Upper lobe of left lung (tissue), 4 donors: ENCODE measurements around the gene LDAF1.

ENCODE experiments used
- POLR2A ChIP-seq, 4 donors: fragments of 450-650 bp; IDR thresholded peaks; one replicate each; pipeline ENCODE4 v1.5.1; 2016 to 2017; ENCODE audit warnings: antibody characterized with exemption in 4 of 4, mild to moderate bottlenecking in 2 of 4
- POLR2AphosphoS5 ChIP-seq, 2 donors: sonication (generic); formaldehyde crosslinking; IDR thresholded peaks; one replicate each; pipeline ENCODE4 v1.5.1; 2017; ENCODE audit warnings: antibody characterized with exemption in 2 of 2
- TF ChIP-seq, protein P1 (sequence below), 6 experiments: fragments of 450-650 bp in 4 of 6; fragments of 200-600 bp in 2 of 6; sonication (generic) in 2 of 6; IDR thresholded peaks; one replicate each; pipeline ENCODE4 v1.5.1; 2016 to 2019; ENCODE audit warnings: antibody characterized with exemption in 6 of 6

DNA sequence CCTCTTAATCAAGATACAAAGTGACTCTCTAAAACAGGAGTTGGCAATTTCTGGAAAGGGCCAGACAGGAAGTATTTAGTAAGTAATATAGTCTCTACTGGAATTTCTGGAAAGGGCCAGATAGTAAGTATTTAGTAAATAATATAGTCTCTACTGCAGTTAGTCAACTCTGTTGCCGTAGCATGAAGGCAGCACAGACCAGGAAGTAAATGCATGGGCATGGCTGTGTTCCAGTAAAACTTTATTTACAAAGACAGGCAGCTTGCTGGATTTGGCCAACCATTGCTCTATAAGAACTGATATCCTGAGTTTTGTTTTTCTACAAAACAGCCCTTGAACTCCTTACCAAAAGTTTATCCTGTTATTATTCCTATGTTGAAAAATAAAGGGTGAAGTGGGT, 16.9 kb downstream of the LDAF1 start:
- TF ChIP-seq POLR2A (IDR thresholded peaks at IDR 0.05) (no peak), POLR2AphosphoS5 (IDR thresholded peaks at IDR 0.05) (no peak)
- TF ChIP-seq, protein P1, sequence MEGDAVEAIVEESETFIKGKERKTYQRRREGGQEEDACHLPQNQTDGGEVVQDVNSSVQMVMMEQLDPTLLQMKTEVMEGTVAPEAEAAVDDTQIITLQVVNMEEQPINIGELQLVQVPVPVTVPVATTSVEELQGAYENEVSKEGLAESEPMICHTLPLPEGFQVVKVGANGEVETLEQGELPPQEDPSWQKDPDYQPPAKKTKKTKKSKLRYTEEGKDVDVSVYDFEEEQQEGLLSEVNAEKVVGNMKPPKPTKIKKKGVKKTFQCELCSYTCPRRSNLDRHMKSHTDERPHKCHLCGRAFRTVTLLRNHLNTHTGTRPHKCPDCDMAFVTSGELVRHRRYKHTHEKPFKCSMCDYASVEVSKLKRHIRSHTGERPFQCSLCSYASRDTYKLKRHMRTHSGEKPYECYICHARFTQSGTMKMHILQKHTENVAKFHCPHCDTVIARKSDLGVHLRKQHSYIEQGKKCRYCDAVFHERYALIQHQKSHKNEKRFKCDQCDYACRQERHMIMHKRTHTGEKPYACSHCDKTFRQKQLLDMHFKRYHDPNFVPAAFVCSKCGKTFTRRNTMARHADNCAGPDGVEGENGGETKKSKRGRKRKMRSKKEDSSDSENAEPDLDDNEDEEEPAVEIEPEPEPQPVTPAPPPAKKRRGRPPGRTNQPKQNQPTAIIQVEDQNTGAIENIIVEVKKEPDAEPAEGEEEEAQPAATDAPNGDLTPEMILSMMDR (IDR thresholded peaks at IDR 0.05), result no peak
